ENCODE measurements around the gene FHL3.
"Not testable (repeated sequence)": the region's sequence is repeated elsewhere in the genome, so short reads cannot be mapped to it uniquely, and the experiment has no call there.

FHL3 gene

DNA sequence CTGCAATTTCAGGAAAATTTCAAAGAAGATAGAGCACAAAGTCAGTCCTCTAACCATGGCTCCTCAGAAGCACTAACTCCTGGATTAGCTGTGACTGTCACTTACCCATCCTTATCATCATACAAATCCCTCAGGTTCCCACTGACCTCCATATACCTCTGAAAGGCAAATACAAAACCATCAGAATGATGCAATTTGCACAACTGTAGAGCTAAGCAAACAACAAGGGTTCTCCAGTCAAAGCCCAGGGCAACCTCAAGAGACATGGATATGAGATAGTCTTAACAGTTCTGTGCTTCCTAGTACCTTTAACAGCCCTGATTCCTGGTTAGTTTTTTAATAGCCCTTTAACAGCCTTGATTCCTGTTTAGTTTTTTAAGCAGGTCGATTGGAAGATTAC, 17.6 kb downstream of the FHL3 start:
- DNase-seq (ENCODE audit: low read depth), result no peak

DNA sequence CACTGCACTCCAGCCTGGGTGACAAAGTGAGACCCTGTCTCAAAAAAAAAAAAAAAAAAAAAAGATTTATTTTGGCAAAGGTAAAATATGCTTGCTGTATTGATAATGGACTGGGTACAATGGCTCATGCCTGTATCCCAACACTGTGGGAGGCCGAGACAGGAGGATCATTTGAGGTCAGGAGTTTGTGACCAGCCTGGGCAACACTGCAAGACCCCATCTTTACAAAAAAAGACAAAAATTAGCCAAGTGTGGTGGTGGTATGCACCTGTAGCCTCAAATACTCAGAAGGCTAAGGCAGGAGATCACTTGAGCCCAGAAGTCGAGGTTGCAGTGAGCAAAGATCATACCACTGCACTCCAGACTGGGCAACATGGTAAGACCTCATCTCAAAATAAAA, 21.8 kb downstream of the FHL3 start:
- DNase-seq (ENCODE audit: low read depth), result no peak

DNA sequence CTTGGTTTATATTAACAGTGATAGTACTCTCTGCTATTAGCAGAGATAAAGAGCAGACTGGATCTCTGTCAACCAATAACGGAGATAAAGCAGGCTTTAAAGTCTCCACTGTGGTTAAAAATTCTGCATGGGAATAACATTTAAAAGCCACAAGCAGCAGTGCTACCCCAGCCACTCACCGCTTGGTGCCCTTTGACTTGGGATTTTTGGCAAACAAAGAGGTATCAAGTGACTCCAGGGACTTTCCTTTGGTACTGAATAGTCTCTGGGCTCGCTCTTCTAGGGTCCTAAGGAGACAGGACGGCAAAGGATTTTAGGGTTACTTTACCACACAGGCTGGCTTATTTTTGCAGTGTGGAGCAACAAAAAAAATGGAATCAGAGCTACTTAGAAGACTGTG, 26.8 kb downstream of the FHL3 start:
- no peak for DNase-seq (ENCODE audit: low read depth)

DNA sequence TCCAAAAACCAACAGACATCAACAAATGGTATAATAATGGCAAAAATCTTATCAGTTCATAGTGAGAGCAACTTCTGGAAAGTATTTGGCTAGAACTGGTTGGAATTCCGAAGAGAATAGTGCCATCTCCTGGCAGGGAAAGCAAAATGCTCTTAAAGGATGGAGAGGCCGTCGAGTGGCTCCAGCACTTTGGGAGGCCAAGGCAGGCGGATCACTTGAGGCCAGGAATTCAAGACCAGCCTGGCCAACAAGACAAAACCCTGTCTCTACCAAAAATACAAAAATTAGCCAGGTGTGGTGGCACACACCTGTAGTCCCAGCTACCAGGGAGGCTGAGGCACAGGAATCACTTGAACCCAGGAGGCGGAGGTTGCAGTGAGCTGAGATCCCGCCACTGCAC, 30.2 kb downstream of the FHL3 start:
- DNase-seq (ENCODE audit: low read depth), result not testable (repeated sequence)

DNA sequence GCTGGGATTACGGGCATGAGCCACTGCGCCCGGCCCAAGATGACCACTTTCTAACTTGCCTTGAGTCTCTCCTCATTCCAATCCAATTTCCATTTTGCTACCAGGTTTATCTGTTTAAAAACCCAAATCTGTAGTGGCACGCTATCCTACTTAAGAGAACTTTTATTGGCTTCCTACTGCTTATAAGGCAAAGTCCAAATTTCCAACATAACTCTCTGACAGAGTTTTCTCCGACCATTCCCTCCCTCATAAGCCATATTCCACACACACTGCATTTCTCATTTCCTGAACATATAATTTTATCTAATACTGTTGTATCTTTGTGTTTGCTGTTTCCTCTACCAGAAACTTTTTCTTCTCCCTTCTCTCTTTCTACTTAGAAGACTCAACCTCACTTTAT, 30.7 kb downstream of the FHL3 start:
- DNase-seq (ENCODE audit: low read depth), result no peak

DNA sequence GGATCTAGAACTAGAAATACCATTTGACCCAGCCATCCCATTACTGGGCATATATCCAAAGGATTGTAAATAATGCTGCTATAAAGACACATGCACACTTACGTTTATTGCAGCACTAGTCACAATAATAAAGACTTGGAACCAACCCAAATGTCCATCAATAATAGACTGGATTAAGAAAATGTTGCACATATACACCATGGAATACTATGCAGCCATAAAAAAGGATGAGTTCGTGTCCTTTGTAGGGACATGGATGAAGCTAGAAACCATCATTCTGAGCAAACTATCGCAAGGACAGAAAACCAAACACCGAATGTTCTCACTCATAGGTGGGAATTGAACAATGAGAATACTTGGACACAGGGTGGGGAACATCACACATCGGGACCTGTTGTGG, 31.6 kb downstream of the FHL3 start:
- DNase-seq (ENCODE audit: low read depth), result not testable (repeated sequence)

DNA sequence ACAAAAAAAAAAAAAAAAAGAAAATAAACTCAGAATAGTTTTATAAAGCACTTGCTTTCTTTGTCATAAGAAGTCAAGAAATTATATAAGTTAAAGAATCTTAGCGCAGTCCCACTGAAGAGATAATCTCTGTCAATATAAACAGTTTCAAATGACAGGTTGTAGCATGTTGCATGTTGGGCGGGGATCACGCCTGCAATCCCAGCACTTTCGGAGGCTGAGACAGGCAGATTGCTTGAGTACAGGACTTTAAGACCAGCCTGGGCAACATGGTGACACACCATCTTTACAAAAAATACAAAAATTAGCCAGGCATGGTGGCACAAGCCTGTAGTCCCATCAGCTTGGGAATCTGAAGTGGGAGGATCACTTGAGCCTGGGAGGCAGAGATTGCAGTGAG, 40.0 kb downstream of the FHL3 start:
- no peak for DNase-seq (ENCODE audit: low read depth)

DNA sequence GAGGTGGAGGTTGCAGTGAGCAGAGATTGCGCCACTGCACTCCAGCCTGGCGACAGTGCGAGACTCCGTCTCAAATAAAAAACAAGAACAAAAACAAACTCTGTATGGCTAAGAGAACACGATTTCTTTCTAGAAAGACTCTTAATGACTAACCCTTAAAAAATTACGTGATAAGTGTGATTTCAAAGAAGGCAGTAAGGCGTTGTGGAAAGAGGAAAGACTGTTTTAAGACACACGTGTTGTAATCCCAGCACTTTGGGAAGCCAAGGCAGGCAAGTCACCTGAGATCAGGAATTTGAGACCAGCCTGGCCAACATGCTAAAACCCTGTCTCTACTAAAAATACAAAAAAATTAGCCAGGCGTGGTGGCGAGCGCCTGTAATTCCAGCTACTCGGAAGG, 41.2 kb downstream of the FHL3 start:
- not testable (repeated sequence) for DNase-seq (ENCODE audit: low read depth)

DNA sequence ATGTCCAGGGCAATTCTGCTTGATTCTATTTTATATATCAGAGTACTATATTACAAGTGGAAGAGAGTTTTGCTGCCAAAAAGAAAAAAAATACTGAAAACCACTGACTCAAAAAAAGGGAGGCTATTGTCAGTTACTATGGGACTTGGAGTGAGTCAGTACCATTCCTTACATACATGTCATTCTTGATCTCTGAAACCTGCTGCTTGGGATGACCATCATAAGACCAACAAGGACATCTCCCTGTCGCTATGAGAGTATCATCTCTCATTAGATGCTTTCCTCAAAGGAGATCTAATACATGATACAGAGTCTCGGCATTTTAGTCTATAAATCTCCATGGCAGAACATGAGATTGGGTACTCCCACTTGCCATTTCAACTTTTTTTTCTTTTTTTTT, 46.6 kb downstream of the FHL3 start:
- no peak for DNase-seq (ENCODE audit: low read depth)

DNA sequence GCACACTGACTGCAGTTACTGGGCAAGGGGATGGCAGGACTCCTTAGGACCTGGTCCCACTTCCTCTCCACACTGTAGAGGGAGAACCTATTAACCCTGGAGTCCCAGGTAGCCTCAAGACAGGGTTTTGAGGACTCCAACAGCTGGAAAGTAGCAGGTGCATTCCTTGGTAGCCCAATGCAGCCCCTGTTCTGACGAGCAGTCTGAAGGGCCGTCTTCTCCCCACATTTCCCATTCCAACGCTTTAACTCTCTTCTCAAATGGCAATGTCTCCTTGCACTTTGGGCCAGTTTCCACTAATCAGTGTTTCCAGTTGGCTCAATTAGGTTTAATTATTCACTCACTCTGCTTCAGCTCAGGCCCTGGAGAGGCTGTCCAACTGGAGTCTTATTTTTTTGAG, 49.6 kb downstream of the FHL3 start:
- DNase-seq (ENCODE audit: low read depth), result no peak

DNA sequence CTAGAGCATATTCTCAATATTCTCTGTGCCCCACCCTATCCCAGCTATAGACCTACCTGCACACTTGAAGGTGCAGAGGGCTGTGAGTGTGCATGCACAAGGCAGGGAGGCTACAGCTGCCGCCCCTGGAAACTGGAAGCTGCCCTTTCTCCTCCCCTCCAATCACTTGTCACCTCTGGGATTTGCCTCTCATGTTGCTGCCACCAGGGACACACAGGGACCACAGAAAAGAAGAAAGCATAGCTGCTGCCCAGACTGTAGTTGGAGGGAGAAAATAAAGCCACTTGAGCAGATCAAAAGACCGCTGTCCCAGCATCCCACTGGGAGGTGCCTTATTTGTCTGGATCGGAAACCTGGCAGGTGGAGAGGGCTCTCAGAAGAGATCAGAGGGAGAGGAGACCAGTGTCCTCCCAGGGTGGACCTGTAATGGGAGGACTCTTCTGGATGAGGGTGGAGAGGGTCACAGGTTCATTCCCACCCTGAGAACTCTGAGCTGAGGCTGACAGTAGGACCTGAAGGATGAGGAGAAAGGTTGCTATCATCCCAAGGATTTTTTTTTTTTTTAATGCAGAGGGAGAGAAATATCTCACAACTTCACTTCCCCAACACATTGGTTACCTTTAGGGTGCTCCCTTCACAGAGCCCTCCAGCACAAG, 50.9 kb downstream of the FHL3 start:
- no peak for DNase-seq (ENCODE audit: low read depth)

DNA sequence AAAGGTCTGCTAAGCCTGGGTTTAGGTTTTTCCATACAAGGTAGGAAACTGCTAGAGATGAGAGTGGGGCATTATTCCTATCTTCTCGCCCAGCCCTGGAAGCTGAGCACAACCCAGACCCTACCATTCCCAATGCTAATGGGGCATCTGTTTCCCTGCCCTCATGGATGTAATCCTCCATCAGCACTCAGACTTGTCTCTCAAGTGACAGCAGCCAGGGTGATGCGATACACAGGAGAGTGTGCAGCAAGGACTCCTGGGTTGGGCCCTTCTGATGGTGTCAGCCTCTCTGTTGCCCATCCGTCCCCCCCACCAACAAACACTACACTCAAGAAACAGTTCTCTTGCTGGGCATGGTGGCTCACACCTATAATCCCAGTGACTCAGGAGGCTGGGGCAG, 52.6 kb downstream of the FHL3 start:
- DNase-seq (ENCODE audit: low read depth), result no peak

DNA sequence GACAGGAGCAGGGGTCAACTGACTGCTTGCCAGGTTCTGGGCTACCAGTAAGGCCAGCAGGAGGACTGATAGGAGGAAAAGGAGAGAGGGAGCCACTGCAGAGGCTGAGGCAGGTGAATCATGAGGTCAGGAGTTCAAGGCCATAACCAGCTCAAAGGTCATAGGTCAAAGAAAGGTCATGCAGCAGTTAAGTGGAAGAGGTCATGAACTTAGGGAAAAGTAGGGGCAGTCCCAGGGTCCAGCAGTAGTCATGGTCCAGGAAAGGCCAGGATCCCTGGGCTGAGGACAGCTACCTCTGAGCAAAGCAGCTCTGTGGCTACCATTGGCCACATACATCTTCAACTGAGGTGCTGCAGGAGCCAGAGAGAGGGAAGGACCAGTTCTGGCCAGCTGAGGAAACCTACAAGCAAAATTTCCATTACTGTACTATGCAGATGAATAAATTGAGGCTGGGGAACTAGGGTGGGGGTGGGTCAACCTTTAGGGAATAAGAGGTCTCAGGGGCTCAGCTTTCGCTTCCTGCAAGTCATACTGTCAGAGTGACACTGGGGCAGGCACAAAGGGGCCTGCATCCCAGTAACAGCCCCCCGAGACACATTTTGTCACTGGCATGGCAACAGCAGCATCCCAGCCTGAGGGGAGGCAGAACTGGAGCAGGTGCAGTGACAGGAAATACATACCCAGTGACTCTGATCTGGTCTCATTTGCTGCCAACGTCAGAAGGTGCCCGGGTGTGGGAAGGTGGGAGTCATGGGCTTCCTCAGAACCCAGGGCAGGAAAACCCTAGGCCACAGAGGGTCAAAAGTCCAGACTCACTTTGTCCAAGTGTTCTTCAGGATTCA, 53.3 kb downstream of the FHL3 start:
- DNase-seq (ENCODE audit: low read depth), result no peak

DNA sequence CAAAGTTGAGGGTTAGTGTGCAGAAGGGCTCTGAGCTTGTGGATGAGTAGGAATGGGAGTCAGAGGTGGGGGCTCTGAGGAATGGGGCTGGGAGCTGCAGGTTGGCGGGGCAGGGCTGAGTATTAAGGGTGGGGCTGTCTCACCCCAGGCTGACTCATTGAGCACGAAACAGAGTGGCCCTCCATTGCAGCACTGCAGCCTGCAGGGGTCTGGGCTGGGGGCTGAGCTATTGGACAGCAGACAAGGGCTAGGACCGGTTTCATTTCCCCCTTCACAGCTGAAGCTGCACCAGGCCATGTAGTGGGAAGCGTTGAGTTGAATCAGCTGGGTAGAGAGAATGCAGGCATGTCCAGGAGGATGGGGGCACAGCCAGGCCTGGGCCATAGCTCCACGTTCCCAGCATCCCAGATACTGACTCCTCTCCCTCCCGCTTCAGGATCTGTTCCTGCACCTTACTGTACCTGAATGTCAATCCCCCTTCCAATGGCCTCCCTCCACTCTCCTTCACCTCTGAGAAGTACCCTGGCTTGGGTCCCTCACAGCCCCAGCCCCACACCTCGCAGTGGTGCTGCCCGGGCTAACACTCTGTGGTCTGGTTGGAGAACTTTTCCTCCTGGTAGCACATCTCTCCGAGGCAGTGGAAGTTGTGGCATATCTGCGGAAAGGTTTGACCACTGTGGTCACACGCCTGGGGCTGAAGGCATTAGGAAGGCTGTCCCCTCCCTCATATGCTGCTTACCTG, 54.1 kb downstream of the FHL3 start:
- DNase-seq (ENCODE audit: low read depth), result no peak

DNA sequence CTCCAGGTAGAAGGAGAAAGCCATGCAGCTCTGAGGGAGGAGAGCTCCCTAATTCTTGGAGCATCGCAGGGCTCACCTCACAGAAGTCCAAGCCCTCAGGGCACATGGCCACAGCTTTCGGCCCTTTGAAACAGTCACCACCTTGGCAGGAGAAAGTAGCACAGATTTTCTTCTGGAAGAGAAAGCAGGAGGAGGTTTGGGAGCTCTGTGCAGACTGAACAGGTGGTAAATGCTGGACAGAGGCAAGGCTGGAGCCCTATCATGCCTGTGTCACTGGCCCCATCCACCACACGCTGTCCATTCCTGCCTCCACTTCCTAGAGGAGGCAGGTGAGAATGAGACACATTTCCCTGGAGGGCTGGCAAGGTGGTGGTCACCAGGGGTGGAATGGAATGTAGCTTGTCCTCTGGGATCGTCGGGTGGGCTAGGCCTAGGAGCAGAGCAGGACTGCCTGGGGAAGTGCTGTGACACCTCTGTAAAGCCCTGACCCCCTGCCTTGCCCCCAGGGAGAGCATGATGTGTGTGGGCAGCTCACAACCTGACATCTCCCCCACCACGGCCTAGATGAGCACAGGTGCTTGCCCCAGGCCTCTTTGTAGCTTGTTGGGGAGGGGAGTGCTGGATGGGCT, 55.7 kb downstream of the FHL3 start:
- no peak for DNase-seq (ENCODE audit: low read depth)

DNA sequence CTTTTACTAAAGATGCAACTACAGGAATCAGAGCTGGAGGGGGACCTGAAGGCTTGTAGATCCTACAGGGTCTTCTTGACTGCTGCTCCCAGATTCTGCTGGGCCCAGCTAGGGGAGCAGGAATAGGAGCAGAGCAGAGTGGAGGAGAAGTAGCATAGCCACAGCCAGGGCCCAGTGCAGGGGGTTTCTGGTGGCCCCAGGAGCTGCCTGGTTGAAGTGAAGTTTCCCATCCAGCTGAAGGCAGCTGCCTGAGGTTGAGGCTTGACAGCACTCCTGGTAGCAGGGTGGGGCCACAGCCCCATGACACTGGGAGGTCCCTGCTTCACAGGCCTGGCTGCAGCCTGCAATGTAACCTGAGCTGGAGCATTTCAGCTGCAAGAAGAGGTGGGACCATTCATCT, 56.5 kb downstream of the FHL3 start:
- DNase-seq (ENCODE audit: low read depth), result no peak

DNA sequence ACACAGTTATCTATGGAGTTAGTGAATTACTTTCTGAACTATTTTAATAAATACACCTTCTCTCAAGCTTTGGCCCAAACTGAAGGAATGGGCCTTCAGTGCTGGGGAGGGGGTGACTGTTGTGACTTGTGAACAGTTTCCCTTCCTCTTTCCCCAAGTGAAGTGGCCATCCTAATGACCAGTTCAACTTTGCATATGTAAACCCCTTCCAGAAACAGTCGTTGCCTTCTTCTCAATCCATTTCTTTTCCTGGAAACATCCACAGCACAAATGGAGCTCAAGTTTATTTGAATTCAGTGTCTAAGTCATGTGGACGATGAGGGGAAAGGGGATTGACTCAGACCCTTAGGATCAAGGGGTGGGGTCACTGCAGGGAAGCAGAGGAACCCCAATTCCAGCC, 57.1 kb downstream of the FHL3 start:
- no peak for DNase-seq (ENCODE audit: low read depth)

DNA sequence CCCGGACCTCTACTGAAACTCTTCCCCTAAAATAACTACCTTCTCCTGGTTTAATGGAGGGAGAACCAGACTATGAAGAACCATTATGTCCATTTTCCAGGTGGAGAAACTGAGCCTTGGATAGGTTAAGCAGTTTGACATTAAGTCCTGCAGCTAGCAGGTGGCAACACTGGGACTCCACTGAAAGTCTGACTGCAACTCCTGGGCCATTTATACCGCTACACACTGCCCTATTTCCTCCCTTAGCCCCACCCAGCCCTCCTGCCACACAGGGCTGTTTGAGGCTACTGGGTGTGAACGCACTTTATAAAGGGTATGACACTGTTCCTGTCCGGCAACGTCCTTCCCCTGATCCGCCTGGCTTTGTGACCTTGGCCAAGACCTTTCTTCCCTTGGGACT, 58.0 kb downstream of the FHL3 start:
- DNase-seq (ENCODE audit: low read depth), result no peak

Data from stimulated activated CD8-positive, alpha-beta memory T cell treated with anti-CD3 and anti-CD28 coated beads, Interleukin-15, amount 100 ng/mL, for 24 hours (primary cell).